ENCODE measurements around the gene IGSF1.
"Not testable (repeated sequence)": the region's sequence is repeated elsewhere in the genome, so short reads cannot be mapped to it uniquely, and the experiment has no call there.

IGSF1 gene

DNA sequence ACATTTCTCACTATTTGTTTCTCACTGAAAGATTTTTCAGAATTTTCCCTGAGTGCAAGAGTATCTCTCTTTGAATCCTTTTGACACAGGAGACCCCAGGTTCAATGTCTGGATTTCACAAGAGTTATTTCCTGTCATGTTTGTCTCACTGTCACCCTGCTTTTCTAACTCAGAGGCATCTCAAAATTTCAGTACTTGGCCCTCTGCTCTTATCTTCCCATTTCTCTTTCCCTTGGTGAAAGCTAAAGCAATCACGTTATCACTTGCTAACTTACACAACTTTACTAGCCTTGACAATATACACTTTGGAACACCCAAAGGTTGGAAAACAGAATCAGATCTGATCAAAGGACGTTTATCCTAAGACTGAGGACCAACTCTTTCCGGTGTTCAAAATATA, 17.3 kb downstream of the IGSF1 start:
- no peak for DNase-seq

DNA sequence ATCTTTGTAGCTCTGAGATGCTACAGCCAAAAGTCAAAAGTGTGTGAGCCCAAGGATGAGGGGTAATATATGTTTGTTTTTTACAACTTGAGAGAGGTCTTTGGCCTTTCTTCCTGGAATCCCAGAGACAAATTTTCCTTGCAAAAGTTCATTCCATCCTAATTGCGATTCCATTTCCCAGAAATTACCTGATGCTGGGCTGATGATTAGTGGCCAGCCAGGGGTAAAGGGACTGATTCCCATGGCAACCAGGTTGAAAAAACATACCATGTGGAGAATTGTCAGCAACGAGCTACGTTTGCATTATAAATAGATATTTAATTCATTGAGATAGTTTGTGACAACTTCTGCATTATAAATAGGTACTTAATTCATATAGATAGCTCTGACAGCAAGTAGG, 17.8 kb downstream of the IGSF1 start:
- DNase-seq: no peak

DNA sequence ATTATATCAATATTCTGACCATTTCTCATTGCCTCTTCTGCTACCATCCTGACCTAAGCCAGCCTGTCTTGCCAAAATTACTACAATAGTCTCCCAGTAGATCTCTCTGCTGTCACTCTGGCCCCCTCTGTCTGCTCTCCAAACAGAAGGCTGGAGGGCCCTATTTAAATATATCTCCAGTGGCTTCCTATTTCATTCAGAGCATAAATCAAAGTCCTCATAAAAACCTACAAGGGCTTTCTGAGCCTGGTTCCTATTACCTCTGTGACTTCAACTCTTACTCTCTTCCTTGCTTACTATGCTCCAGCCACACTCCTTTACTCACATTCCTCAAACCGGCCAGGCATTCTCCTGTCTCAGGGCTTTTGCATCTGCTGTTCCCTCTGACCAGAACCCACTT, 19.0 kb downstream of the IGSF1 start:
- DNase-seq: no peak

DNA sequence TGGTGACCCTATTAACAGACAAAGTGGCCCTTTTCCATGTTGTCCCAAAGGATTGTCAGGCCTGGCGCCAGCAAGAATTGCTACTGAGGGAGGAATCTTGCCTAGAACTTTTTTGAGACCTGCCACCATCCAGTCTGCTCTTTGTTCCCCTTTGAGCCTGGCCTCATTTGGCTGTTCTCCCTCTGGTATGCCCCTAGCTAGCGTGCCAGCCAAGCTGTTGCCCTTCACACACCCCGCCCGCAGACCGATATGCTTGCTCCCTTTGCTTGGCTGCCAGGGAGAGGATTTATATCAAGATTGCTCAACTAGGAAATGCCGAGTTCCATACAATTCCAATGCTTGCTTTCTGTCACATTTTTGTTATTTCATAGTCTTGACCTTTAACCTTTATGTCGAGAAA, 24.4 kb downstream of the IGSF1 start:
- no peak for DNase-seq

DNA sequence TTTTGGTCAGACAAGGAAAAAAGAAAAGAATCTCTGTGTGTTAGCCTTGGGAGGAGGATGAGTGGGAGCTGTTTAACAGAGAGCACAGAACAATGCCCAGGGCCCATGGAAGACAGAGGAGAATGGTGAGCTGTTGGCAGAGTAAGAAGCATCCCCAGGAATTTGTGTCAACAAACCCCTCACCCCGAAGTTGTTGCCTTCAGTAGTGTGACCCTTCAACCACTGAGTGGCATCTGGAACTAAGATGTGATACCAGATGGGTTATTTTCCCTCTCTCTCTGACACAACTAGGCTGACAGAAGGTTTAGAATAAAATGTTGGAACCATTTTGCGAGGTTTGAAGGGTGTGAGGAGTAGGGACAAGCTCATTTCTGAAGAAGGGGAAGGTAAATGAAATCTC, 25.1 kb downstream of the IGSF1 start:
- no peak for DNase-seq

DNA sequence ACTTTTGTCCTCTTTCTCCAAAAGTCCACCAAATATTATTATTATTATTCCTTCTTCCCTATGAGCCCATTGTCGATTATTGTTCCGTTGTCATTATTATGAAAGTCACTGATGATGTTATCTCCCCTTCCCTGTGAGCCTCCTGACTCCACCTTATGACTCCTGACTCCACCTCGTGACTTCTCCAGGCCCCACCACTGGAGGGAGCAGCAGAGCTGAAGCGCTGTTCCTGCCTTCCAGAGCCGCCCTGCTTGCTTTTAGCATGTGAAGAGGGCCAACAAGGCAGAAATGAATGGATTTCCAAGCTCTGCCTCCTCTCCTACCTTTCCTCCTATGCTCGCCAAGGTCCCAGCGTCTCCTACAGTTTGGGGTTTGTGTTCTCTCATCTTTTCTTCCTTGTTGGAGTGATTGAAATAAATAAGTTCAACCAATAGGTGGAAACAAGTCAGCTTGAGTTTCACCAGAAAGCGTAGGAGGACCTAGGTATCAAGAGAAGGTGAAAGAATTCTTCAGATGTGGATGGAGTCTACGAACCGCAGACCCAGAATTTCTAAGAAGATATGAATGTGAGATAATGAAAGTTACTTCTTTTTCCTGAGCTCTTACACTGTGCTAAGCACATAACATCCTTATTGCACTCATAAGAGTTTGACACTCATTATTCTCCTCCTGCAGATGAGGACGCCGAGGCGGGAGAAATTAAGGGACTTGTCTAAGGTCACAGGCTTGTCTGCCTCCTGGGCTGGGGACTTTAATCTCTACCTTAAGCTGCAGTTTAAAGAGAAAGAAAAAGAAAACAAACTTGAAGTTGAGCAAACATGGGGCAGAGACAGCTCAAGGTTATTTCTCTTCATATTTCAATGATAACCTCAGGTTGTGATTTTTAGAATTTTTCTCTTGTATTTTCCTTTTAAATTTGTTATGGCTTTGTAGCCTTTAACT, 26.1 kb downstream of the IGSF1 start:
- DNase-seq: no peak

DNA sequence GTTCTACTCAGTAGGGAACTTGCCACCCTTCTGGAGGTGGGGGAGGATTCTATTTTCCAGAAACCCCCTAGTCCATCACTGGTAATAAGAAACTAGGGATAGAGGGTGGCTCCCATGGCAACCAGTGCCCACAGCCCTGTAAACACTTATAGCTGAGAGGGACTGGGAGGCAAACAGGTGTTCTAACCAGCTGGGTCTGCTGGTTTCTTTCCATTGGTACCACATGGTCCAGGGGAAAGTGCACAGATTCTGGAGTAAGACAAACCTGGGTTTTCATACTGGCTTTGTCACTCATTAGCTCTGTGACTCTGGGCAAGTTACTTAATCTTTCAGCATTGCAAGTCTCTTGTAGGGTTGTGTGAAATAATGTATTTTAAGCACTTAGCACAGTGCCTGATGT, 26.9 kb downstream of the IGSF1 start:
- DNase-seq: no peak

DNA sequence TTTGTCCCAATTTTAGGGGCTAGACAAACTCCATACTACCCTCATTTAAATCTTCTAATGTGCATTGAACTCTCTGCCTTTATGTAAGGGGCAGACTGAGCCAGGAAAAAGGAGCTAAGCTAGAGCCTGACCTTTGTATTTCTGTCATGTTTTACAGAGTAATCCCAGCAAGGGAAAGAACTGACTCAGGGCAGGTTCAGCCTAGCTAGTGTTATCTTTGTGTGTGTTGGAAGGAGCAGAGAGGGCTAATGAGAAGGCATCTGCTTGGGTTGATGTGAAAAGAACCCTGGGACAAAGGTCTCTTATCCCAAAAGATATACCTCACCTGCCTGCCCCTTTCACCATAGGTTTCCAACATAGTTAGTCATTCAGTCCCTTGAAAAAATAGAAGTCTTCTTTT, 31.7 kb downstream of the IGSF1 start:
- no peak for DNase-seq

DNA sequence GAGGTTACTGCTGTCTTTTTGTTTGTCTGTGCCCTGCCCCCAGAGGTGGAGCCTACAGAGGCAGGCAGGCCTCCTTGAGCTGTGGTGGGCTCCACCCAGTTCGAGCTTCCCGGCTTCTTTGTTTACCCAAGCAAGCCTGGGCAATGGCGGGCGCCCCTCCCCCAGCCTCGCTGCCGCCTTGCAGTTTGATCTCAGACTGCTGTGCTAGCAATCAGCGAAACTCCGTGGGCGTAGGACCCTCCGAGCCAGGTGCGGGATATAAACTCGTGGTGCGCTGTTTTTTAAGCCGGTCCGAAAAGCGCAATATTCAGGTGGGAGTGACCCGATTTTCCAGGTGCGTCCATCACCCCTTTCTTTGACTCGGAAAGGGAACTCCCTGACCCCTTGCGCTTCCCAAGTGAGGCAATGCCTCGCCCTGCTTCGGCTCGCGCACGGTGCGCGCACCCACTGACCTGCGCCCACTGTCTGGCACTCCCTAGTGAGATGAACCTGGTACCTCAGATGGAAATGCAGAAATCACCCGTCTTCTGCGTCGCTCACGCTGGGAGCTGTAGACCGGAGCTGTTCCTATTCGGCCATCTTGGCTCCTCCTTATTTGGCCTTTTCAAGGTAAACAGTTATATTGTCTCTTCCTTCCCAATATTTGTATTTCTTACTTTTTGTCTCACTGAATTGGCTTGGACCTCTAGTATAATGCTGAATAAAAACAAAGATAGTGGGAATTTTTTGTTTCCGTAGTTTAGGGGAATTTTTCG, 37.9 kb downstream of the IGSF1 start:
- not testable (repeated sequence) for DNase-seq

DNA sequence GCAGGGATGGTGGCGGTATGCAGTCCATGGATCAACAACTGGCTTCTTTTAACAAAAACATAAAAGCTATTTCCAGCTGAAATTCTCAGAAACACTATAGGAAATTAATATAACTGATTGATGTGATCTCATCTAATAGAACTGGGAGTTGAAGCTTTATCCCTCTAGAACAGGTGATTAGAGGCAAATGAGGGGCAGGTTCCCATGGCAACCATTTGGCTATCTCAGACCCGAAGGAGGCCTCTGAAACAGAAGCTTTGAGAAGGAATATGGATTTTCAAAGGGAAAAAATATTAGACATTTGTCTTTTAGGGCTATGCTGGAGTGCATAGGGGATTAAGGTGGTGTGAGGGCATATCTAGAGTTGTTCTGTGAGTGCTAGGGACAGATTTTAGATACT, 50.0 kb downstream of the IGSF1 start:
- no peak for DNase-seq

DNA sequence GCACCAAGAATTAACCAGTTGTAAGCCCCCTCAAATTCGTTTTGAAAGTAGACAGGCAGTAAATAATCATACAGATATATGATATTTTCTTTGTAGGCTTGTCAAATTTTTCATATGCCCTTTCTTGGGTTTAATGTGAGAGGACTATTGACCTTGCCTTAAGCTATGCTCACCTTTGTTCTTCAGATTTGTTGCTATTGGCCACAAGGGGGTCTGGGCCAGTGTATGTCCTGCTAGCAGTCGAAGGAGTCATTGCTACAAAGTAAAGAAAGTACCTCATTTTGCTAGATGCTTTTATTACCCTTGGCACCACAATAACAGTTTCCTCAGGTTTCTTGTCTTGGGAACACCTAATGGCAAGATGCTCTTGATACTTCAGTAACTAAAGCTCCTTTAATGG, 51.7 kb downstream of the IGSF1 start:
- no peak for DNase-seq

DNA sequence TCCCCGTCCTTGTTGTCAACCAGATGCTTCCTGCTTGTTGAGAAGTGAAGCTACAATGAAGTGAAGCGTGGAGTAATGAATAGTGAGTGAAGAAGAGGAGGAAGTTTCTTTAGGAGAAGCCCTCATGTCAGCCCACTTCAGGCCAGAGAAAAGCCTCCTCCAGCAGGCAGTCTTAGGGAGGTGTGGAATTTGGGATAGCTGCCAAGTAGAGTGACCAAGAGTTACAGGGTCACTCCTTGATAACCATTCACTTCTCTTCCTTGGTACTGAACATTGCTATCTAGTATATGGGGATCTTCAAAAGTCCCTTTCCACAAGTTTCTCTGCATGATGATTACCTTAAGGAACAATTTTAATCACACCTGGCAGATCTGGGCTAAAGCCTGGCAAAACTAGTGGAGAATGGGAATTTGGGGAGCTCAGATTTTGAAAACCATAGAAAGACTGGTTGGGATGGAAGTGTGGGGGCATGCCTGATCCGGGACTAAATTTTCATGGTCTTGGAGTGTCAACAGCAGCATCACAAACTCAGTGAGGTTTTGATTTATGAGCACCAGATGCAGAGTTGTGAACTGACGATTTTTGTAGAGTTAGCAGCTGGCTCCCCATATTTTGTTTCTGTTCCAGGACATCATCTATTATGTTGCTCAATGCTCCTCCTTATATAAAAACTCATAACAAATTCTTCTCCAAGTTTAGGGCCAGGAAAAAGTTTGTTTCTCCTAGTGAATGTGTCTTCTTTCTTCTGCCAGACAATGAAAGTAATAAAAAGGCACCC, 53.1 kb downstream of the IGSF1 start:
- DNase-seq: no peak

DNA sequence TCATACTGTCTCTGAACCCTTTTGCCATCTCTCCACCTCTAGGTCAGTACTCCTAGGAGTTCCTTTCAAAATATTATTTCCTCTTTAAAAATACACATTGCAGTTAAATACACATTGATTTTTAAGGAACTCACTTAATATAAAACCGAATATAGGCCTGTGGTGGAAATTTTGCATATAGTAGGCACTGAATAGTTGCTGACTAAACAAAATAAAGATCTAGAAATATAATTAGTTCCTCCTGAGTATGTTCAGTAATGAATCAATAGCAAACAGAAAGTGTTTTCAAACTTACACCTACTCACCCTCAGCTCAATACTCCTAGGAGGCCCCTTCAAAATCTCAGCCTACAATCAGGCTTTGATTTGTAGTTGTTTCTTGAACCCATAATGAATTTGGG, 61.5 kb downstream of the IGSF1 start:
- DNase-seq: no peak

DNA sequence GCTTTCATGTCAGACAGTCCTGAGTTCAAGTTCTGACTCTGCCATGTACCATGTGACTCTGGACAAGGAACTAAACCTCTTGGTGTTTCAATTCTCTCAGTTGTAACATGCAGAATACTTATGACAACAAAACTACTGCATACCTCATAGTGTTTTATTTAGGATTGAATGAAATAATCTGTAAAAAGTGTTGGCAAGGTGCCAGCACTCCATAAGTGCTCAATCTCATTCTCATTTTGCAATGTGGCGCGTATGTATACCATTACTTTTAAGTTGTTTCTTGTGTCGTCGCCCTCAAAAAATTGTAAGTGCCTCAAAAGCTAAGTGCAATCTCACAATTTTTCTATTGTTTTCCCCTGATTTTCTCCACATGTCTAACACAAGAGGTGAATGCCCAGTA, 62.5 kb downstream of the IGSF1 start:
- DNase-seq: no peak

DNA sequence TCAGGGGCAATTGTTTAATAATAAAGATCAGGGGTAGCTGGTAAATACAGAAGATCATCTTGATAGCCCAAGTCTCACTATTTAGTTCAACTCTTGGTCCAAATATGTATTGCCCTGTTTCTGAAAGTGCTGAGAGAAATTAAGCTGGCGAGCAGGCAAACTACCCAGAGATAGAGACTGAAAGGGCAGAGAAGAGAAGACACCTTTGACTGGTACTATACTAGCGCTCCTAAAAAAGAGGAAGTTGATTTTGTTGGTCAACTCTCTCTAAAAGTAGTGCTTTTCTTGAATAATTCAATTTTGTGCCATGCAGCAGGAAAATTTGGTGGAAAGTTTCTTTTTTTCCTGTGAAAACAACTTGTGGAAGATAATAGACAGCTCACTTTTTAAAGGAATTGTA, 64.0 kb downstream of the IGSF1 start:
- no peak for DNase-seq

Measured in fibroblast of skin of abdomen (primary cell).